ENCODE data around the gene ZNF37A.

DNA sequence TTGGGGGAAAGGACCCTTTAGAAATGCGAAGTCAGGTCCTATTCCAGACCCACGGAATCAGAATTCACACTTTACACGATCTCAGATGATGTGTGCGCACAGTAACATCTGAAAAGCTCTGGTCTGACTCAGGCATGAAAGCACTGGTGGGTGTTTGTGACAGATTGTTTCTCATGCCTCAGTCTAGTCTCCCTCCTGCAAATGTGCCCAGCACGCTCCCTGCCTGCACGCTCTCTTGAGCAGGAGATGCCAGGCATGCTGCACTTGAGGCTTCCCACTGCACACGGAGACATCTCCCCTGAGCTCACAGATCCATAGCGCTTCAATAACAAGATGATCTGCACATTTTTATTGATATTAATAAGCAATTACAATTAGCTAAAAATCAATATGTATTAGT, 23.6 kb upstream of the ZNF37A start:
- TF ChIP-seq, protein P1, sequence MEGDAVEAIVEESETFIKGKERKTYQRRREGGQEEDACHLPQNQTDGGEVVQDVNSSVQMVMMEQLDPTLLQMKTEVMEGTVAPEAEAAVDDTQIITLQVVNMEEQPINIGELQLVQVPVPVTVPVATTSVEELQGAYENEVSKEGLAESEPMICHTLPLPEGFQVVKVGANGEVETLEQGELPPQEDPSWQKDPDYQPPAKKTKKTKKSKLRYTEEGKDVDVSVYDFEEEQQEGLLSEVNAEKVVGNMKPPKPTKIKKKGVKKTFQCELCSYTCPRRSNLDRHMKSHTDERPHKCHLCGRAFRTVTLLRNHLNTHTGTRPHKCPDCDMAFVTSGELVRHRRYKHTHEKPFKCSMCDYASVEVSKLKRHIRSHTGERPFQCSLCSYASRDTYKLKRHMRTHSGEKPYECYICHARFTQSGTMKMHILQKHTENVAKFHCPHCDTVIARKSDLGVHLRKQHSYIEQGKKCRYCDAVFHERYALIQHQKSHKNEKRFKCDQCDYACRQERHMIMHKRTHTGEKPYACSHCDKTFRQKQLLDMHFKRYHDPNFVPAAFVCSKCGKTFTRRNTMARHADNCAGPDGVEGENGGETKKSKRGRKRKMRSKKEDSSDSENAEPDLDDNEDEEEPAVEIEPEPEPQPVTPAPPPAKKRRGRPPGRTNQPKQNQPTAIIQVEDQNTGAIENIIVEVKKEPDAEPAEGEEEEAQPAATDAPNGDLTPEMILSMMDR (IDR thresholded peaks at IDR 0.05) = no peak
- no peak for TF ChIP-seq EP300 (IDR thresholded peaks at IDR 0.05)
- no peak for TF ChIP-seq POLR2A (IDR thresholded peaks at IDR 0.05)

All from sigmoid colon (tissue), 4 donors.